Hematopoietic multipotent progenitor cell (in vitro differentiated cells): ENCODE measurements around the gene NUP210L. TPM values are rescaled to one million over a fixed set of nuclear protein-coding genes. Genes with fewer than 3 reads are reported as not detected.

Experiments
- DNase-seq, 3 donors: peaks; one replicate each; pipeline ENCODE4 v3.0.0-alpha.2; 2011 to 2015; ENCODE audit warnings: low read depth in 2 of 3, low spot score in 2 of 3
- total RNA-seq: library from RNA; depleted of rRNA; stranded (reverse); fragments of >200 nt; gene quantifications from one replicate; pipeline ENCODE4 v1.2.3, GENCODE V29; 2012

NUP210L gene
- total RNA-seq, 1 donor = under 0.01 TPM

- no peak for DNase-seq
These were observed 185.9 kb downstream of the NUP210L start for GRCh38 chr1:153968972-153969371.

DNA sequence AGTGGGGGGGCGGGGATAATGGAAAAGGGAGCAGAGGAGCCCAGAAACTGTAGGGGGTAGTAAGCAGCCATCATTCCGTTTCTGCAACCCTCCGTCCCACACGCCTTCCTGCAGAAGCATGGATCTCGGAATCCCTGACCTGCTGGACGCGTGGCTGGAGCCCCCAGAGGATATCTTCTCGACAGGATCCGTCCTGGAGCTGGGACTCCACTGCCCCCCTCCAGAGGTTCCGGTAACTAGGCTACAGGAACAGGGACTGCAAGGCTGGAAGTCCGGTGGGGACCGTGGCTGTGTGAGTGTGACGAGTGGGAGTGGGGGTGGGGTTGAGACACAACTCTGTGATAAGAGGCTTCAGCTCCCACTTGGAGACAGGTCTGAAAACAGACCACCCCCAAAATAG is 186.5 kb downstream of the NUP210L start:
- DNase-seq = no peak

- no peak for DNase-seq
These were observed 186.9 kb downstream of the NUP210L start for GRCh38 chr1:153968000-153968363.

GRCh38 chr1:153967107-153967999 is 187.5 kb downstream of the NUP210L start, which contains the start of gene CREB3L4:
CREB3L4 (plus strand) TSS chr1:153967902; CDS start chr1:153968526, 624 bp downstream.
- peak; percentile 69 to 99 (median 95) for DNase-seq

- DNase-seq = no peak
These were observed 191.0 kb downstream of the NUP210L start for GRCh38 chr1:153963850-153964331.

DNA sequence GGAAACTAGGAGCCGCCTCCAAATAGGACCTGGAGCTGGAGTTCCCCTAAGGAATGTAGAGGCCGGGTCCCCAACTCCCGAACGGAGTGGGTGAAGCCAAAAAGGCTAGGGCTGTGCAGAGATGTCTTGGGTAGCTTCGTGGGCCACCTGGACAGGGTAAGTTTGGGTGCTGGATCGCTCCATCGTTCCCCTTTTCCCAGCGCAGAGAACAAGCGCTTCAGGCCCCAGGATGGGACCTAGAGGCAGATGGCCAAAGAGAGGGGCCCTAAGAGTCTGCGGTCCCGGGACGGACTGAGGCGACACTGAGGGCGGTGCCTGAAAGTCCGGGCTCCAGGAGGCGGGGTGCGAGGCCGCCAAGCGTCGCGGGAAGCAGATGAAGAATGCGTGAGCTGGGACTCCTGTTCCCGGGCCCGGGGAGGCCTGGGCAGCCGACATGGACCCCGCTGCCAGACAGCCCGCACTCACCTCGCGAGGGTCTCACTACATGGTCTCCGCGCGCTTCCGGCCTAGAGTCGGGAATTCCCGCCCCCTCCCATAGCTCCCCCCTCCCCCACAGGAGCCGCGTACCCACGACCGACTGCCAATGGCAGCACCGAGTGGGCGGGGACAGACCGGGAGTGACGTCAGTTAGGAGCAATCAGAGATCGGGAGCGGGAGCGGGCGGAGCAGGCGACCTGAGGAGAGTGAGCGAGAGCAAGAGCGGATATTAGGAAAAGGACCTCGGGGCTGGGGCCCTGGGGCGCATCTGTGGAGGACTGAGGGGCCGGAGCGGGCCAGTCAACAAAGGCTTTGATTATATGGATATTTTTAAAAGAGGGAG is 191.6 kb downstream of the NUP210L start, which contains the start of gene SLC39A1:
SLC39A1 (minus strand) TSS at position 508 of the 820 bp plus-strand sequence. CDS start 822 bp downstream, outside the sequence.
- peak; percentile 77 to 94 (median 90) for DNase-seq

- no peak for DNase-seq
These were observed 192.5 kb downstream of the NUP210L start for GRCh38 chr1:153962088-153963029.

DNA sequence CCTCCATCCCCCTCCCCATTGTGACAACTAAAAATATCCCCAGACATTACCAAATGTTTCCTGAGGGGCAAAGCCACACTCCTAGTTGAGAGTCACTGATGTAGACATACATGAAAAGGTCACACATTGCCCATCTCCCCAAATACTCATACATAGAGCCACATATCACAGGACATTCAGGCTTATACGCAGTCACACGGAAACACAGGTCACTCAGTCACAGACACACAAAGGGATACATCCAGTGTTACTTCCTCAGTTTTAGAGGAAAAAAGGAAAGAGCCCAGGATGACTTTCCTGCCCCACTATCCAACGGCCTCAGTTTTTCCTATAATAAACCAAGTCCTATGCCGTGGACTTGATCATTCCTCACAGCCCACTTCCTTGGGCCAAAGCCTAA is 193.5 kb downstream of the NUP210L start:
- DNase-seq = no peak

GRCh38 chr1:153960206-153960605 is 194.7 kb downstream of the NUP210L start:
- no peak for DNase-seq

DNA sequence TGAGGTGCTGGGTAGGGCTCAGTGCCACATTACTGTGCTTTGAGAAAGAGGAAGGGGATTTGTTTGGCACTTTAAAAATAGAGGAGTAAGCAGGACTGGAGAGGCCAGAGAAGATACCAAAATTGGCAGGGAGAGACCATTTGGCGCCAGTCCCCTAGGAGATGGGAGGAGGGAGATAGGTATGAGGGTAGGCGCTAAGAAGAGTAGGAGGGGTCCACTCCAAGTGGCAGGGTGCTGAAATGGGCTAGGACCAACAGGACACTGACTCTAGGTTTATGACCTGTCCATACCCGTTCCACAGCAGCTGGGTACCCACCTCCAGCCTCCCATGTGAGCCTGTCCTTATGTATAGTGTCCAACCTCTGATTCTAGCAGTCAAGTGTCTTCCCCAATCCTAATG is 195.4 kb downstream of the NUP210L start:
- no peak for DNase-seq

DNA sequence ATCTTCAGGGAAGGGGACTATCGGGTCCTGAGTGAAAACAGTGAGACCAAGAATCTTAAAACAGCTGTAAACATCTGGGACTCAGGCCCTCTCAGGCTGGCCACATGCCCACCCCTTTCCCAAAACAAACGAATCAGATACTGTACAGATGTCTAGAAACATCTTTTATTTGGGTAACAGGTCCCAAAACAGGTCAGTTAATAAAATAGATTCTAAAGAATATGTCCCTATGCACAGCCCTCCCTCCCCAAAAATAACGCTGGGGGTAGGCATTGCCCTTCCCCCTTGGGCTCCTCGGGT is 196.0 kb downstream of the NUP210L start:
- DNase-seq = no peak

GRCh38 chr1:153958111-153958960 is 196.5 kb downstream of the NUP210L start, which contains the start of gene CRTC2:
CRTC2 (minus strand) TSS chr1:153958612; CDS start chr1:153958497, 115 bp downstream.
- peak; percentile 79 to 98 (median 97) for DNase-seq

- peak in 2 of 3 donors; percentile 36 to 42 for DNase-seq
These were observed 197.1 kb downstream of the NUP210L start for GRCh38 chr1:153957744-153958110.

DNA sequence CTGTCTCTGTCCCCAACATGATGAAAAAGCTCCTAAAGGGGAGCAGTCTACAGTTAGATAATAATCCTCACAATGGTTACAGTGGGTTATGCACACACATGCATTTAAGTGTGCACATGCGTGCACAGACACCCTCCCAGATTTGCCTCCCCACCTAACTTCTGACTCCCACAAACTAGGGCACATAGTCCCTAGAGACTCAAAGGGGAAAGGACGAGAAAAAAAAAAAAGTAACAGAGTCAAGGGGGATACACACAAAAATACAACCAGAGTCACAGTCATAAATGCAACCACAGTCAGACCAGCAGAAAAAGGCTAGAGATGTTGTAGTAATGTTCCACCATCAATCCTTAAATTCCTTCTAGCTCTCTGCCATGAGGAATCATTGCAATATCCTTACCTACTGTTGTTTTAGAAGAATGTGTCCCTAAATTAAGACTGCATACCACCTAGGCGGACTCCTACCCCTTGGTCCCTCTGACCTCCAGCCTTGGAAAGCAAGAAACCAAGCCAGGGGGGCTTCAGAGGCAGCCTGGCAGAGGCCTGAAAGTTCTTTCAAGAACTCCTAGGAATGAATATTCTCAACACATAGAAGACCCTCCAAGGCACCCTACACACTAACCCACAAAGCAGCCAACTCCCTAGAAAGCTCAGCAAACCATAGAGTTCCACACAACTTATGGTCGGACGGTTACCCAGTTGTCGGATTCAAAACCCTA is 197.7 kb downstream of the NUP210L start:
- no peak for DNase-seq

GRCh38 chr1:153954826-153955225 is 200.0 kb downstream of the NUP210L start:
- no peak for DNase-seq

DNA sequence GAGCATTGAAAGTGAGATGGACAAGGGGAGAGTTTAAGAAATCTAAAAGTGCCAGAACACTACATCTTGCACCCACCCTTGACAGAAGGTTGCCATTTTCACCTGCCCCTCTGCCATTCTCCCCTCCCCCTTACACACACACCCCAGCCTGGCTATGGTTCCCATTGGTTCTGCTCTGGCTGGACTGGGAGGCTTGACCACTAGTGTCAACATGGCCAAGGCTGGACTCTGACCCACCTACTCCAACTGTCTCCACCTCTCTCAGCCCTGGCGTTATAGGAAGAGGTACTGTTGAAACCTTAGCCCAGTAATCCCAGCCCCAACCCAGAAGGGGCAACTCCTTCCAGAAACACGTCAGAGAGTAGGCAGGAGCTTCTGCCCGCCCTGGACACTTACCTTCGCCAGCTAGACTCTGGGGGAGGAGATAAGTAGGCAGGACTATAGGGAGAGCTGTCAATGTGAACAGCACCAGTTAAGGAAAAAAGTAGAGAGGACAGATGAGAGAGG is 201.0 kb downstream of the NUP210L start:
- DNase-seq = no peak

GRCh38 chr1:153951801-153952200 is 203.1 kb downstream of the NUP210L start:
- DNase-seq = no peak

DNA sequence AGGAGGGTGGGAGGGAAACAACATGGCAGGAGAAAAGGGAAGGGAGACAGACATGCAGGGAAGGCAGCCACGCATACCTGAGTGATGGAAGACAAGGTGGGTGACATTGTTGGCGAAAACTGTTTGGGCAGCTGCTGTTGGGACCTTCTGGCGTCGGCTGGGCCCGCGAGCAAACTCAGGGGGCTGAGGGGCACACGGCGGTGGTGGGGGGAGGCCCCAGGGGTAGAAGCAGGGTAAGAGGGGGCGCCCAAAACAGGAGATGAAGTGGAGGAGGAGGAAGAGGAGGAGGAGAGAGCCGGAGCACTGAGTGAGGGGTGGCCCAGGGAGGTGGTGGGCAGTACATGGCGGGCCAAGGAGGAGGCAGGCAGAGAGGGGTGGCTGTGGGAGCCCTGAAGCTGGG is 203.7 kb downstream of the NUP210L start:
- no peak for DNase-seq
